VCaP (cell line): ENCODE data around the gene TMEM170A.
"Not testable (repeated sequence)": the region's sequence is repeated elsewhere in the genome, so short reads cannot be mapped to it uniquely, and the experiment has no call there.

ENCODE experiments used
- H3K27ac ChIP-seq: fragments of 450-650 bp; 2 replicates; pipeline ENCODE4 v1.5.1; 2017
- TF ChIP-seq, protein P1 (sequence below): fragments of 450-650 bp; conservative IDR thresholded peaks from 2 replicates; pipeline ENCODE4 v1.5.1; 2017; ENCODE audit warnings: mild to moderate bottlenecking, moderate library complexity

Gene TMEM170A

DNA sequence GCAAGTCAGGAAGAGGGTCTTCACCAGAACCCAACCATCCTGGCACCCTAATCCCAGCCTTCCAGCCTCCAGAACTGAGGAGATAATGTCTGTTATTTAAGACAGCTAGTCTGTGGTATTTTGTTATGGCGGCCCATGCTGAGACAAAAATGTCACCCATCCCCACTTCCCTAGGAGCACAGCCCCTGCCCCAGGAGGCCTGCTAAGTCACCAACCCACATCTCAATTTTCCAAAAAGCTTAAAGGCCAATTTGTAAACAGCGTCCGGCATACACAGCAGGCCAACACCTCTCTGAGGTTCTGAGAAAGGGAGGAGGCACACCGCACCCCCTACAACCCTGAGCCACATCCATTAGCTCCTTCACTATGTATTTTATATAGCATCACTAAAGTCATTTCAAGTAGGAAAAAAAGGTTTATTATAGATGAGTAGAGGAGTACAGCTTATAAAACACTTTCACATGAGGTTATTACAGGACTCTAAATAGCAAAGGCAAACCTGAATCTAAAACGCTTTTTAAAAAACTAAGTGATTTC is 6.9 kb downstream of the TMEM170A start:
- TF ChIP-seq, protein P1, sequence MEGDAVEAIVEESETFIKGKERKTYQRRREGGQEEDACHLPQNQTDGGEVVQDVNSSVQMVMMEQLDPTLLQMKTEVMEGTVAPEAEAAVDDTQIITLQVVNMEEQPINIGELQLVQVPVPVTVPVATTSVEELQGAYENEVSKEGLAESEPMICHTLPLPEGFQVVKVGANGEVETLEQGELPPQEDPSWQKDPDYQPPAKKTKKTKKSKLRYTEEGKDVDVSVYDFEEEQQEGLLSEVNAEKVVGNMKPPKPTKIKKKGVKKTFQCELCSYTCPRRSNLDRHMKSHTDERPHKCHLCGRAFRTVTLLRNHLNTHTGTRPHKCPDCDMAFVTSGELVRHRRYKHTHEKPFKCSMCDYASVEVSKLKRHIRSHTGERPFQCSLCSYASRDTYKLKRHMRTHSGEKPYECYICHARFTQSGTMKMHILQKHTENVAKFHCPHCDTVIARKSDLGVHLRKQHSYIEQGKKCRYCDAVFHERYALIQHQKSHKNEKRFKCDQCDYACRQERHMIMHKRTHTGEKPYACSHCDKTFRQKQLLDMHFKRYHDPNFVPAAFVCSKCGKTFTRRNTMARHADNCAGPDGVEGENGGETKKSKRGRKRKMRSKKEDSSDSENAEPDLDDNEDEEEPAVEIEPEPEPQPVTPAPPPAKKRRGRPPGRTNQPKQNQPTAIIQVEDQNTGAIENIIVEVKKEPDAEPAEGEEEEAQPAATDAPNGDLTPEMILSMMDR: no peak
- peak overlapping the region; percentile 28; the same call in 1 of the 2 replicates for H3K27ac ChIP-seq

DNA sequence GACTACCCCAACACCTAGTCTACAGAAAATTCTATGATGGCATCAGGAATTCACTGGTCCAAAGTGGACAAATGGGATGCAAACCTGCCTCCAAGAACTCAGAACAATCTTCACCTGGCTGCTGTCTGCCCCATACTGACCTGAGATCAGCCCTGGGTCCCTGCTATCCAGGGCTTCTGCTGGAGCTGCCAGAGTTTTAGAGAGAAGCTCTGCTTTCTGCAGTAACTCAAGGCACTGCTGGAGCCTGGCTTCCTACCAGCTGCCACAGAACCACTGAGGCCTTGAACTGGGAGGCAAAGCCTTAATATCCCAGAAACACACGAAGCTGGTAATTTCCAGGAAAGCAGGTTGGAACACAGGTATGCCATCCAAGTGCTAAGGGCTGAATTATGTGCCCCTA is 7.5 kb downstream of the TMEM170A start:
- no peak overlapping the region for H3K27ac ChIP-seq
- TF ChIP-seq, protein P1: no peak

DNA sequence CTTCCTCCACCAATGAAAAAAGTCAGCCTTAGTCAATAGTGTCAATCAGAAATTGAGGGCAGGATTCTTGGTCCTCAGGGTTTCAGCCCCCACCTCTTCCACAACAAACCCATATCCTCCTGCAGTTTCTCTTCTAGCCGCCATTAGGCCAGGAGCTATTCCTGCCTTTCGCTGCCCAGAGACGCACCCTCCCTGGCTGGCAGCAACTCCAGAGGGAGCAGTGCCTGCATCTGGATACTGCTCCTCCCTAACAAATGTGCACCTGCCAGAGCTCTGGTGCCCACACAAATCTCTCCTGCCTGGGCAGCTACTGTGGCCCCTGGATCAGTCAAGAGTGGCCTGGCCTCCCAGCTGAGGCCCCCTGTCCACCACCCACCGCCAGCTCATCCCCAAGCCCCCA is 8.0 kb downstream of the TMEM170A start:
- H3K27ac ChIP-seq: not testable (repeated sequence)

DNA sequence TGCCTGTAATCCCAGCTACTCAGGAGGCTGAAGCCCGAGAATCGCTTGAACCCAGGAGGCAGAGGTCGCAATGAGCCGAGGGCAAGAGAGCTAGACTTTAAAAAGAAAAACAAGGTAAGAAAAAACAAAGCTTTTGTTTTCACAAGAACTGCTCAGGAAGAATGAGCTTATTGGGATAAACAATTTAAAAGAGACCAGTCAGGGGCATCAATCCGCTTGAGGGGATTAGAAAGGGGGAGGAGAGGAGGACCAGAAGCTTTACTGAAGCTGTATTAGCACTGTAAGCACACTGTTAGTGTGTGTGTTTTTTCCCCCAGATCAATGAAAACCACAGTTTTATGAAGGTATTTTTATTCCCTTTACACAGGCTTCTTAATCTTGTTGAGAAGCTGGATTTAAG is 8.8 kb downstream of the TMEM170A start:
- TF ChIP-seq, protein P1: no peak
- H3K27ac ChIP-seq: no peak overlapping the region

DNA sequence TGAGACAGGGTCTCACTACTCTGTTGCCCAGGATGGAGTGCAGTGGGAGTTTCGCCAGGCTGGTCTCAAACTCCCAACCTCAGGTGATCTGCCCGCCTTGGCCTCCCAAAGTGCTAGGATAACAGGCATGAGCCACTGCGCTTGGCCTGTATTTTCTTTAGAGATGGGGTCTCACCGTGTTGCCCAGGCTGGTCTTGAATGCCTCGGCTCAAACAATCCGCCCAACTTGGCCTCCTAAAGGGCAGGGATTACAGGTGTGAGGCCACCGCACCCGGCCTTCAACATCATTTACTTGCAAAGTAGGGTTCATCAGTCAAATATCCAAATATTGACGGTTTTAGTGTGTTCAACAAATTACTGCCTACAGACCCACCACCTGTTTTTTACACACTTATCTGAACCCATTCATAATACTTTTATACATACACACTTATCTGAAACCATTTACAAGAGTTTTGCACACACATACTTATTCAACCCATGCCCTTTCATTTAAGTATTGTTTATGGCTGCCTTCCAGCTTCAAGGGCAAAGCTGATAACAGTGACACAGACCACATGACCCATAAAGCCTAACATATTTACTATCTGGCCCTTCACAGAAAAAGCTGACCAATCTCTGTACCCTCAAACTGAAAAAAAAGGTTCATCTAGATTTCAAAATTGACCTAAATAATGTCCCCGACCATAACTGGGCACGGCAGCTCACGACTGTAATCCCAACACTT is 11.9 kb downstream of the TMEM170A start:
- TF ChIP-seq, protein P1: no peak
- H3K27ac ChIP-seq: no peak overlapping the region

DNA sequence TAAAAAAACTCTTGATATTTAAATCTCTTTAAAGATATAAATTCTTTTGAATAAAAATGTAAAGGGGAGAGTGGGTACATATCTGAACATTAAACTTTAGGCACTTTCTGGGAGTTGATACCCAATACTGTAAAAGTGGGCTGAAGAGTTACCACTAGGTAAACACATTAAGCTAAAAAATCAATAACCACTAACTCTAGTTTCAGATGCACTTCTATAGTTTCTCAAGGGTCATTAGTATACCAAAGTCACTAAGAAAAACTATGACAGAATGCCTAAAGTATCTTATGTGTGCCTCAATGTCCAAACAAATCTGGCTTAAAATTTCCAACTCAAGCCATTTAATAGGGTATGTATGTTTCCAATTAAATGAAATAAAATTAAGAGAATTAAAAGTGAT is 18.1 kb downstream of the TMEM170A start:
- TF ChIP-seq, protein P1: no peak
- no peak overlapping the region for H3K27ac ChIP-seq

DNA sequence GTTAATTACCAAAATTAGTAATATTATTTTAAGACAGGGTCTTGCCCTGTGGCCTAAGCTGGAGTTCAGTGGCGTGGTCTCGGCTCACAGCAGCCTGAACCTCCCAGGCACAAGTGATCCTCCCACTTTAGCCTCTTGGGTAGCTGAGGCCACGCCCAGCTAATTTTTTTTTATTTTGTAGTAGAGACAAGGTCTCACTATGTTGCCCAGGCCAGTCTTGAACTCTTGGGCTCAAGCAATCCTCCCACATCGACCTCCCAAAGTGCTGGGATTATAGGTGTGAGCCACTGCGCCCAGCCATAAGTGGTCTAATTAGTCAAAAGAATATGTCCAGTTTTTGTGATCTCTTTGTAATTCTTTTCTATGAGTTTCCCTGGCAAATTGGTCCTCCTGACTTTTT is 19.2 kb downstream of the TMEM170A start:
- no peak overlapping the region for H3K27ac ChIP-seq
- TF ChIP-seq, protein P1: no peak

DNA sequence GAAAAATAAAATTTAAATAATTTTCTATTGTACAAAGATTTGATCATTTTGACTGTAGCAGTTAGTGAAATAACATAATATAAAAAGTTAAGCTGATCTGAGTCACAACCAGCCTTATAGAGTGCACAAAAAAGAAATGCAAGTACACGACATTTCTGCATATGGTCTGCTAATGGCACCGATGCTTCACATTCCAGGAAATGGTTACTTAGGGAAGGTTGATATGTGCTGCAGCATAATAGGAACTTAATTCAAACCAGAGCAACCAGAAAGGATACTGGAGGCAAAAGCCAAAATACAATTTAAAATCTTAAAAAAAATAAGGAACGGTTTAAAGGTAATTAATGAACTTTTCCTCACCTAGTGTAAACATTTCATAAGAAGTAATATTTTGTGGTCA is 21.2 kb downstream of the TMEM170A start:
- TF ChIP-seq, protein P1: no peak
- no peak overlapping the region for H3K27ac ChIP-seq
